Upper lobe of left lung (tissue), 6 donors: ENCODE results near the gene ZNF552. TPM values are rescaled to one million over a fixed set of nuclear protein-coding genes. Genes with fewer than 3 reads are reported as not detected.
"Not testable (repeated sequence)": the region's sequence is repeated elsewhere in the genome, so short reads cannot be mapped to it uniquely, and the experiment has no call there.

ENCODE experiments used
- ATAC-seq, 2 donors: fragments of 200-7000 bp; cut with Tn5 transposase; one replicate each; pipeline ENCODE4 v1.9.1; 2022; ENCODE audit warnings: mild to moderate bottlenecking in 2 of 2, moderate library complexity in 2 of 2; ENCODE audit not compliant: low FRiP score in 2 of 2
- DNase-seq, 2 donors: peaks; one replicate each; pipeline ENCODE4 v3.0.0-alpha.2; 2019 to 2020
- H3K27ac ChIP-seq, 4 donors: fragments of 200-600 bp; sonication (generic); one replicate each; pipeline ENCODE4 v1.5.1; 2016 to 2019
- H3K27me3 ChIP-seq, 4 donors: fragments of 200-600 bp; sonication (generic); one replicate each; pipeline ENCODE4 v1.5.1; 2017 to 2019
- H3K36me3 ChIP-seq, 4 donors: fragments of 200-600 bp; sonication (generic); one replicate each; pipeline ENCODE4 v1.5.1; 2016 to 2019
- H3K4me1 ChIP-seq, 4 donors: fragments of 200-600 bp; sonication (generic); one replicate each; pipeline ENCODE4 v1.5.1; 2018 to 2019
- H3K4me3 ChIP-seq, 4 donors: fragments of 200-600 bp; sonication (generic); one replicate each; pipeline ENCODE4 v1.5.1; 2017 to 2019; ENCODE audit warnings: mild to moderate bottlenecking in 2 of 4, moderate library complexity in 1 of 4
- H3K9me3 ChIP-seq, 4 donors: fragments of 200-600 bp; sonication (generic); one replicate each; pipeline ENCODE4 v1.5.1; 2018 to 2019
- EP300 ChIP-seq, 4 donors: sonication (generic); formaldehyde crosslinking; IDR thresholded peaks; one replicate each; pipeline ENCODE4 v1.5.1; 2017; ENCODE audit warnings: antibody characterized with exemption in 4 of 4, control low read depth in 2 of 4
- POLR2A ChIP-seq, 4 donors: fragments of 450-650 bp; IDR thresholded peaks; one replicate each; pipeline ENCODE4 v1.5.1; 2016 to 2017; ENCODE audit warnings: antibody characterized with exemption in 4 of 4, mild to moderate bottlenecking in 2 of 4
- POLR2AphosphoS5 ChIP-seq, 2 donors: sonication (generic); formaldehyde crosslinking; IDR thresholded peaks; one replicate each; pipeline ENCODE4 v1.5.1; 2017; ENCODE audit warnings: antibody characterized with exemption in 2 of 2
- WGBS, 2 donors: methylation state at CpG; one replicate each; pipeline ENCODE4 v1.1.5; 2017 to 2018; 5-methylcytosine and 5-hydroxymethylcytosine counted together
- total RNA-seq, 6 donors: library from RNA; depleted of rRNA in 4 of 6; stranded (reverse); fragments of >200 nt in 4 of 6; gene quantifications; one replicate each; pipeline versions ENCODE4 v1.1.0 to v1.2.1, GENCODE V29; 2016 to 2021
- TF ChIP-seq, protein P1 (sequence below), 6 experiments: fragments of 450-650 bp in 4 of 6; fragments of 200-600 bp in 2 of 6; sonication (generic) in 2 of 6; IDR thresholded peaks; one replicate each; pipeline ENCODE4 v1.5.1; 2016 to 2019; ENCODE audit warnings: antibody characterized with exemption in 6 of 6
- donor health status: DM: no; HTN: no; CAD: no; lungs with moderate emphysema.
- donor health status: DM: no; HTN: yes; CAD: no; lungs with severe emphysema.

The ZNF552 gene
- total RNA-seq = 10 to 100 TPM; 12.1 to 68.1 (median 21.0) TPM

- WGBS, 2 donors = 0 to 1% methylated on average over 27 to 47 of the region's 50 CpGs
- peak within 1 kb of the TSS; percentile 73 to 89 (median 83) for H3K27ac ChIP-seq
- peak within 1 kb of the TSS; percentile 30 to 84 (median 76) for H3K4me3 ChIP-seq
- H3K27me3 ChIP-seq = no peaks in the 10 kb centered on the region
- peak; percentile 87 to 91 for DNase-seq
- H3K4me1 ChIP-seq = peaks cover 22 to 37% (median 25%) of the 10 kb centered on the region in 4 donors
- H3K36me3 ChIP-seq = peaks cover 0 to 25% (median 5%) of the 10 kb centered on the region in 4 donors
- TF ChIP-seq, protein P1, sequence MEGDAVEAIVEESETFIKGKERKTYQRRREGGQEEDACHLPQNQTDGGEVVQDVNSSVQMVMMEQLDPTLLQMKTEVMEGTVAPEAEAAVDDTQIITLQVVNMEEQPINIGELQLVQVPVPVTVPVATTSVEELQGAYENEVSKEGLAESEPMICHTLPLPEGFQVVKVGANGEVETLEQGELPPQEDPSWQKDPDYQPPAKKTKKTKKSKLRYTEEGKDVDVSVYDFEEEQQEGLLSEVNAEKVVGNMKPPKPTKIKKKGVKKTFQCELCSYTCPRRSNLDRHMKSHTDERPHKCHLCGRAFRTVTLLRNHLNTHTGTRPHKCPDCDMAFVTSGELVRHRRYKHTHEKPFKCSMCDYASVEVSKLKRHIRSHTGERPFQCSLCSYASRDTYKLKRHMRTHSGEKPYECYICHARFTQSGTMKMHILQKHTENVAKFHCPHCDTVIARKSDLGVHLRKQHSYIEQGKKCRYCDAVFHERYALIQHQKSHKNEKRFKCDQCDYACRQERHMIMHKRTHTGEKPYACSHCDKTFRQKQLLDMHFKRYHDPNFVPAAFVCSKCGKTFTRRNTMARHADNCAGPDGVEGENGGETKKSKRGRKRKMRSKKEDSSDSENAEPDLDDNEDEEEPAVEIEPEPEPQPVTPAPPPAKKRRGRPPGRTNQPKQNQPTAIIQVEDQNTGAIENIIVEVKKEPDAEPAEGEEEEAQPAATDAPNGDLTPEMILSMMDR (IDR thresholded peaks at IDR 0.05) = no peak
- TF ChIP-seq POLR2AphosphoS5 (IDR thresholded peaks at IDR 0.05) (peak; percentile 75 to 93), POLR2A (IDR thresholded peaks at IDR 0.05) (peak in 3 of 4 donors; percentile 78 to 92 (median 85))
- no peaks in the 10 kb centered on the region for H3K9me3 ChIP-seq
- peak; percentile 96 for ATAC-seq
Observed at GRCh38 chr19:57814505-57815246, at the start of gene ZNF552. TSS of gene ZNF552 (minus strand) at chr19:57814913. CDS start at chr19:57814743, 170 bp downstream.

- not testable (repeated sequence) for H3K4me3 ChIP-seq, DNase-seq, H3K27ac ChIP-seq, H3K27me3 ChIP-seq, ATAC-seq, H3K4me1 ChIP-seq
- WGBS, 2 donors = 87 to 97% methylated on average over 3 of the region's 3 CpGs
- peaks cover 23 to 81% (median 64%) of the 10 kb centered on the region in 4 donors for H3K9me3 ChIP-seq
- peaks cover 27 to 97% (median 83%) of the 10 kb centered on the region in 4 donors for H3K36me3 ChIP-seq
Observed at GRCh38 chr19:57862351-57862750, 47.6 kb upstream of the ZNF552 start.

DNA sequence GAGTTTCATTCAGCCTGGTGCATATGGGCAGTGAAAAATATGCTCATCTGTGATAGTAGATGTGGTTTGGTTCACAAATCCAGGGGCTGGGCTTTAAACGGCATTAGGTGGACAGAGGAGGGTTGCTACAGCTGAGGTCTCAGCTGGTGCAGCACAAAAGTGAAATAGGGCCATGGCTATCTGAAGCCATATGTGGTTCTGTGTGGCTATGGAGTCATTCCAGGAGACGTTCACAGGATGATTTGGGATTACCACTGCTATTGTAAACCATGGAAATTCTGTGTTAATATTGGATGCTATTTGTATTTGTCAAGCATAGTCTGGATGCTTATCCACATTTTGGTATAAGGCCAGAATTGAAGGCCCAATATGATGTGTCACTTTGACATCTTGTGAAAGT is 39.4 kb upstream of the ZNF552 start:
- not testable (repeated sequence) for ATAC-seq, H3K27me3 ChIP-seq, DNase-seq, H3K27ac ChIP-seq, H3K4me3 ChIP-seq
- WGBS, 2 donors = 86 to 89% methylated on average over 2 of the region's 2 CpGs
- peaks cover 0 to 23% (median 7%) of the 10 kb centered on the region in 4 donors for H3K9me3 ChIP-seq
- H3K4me1 ChIP-seq = peaks cover 8 to 17% (median 10%) of the 10 kb centered on the region in 4 donors
- peaks cover 3 to 57% (median 35%) of the 10 kb centered on the region in 4 donors for H3K36me3 ChIP-seq

GRCh38 chr19:57851812-57852603 is 37.3 kb upstream of the ZNF552 start:
- not testable (repeated sequence) for ATAC-seq, H3K27ac ChIP-seq, H3K4me3 ChIP-seq, DNase-seq, H3K27me3 ChIP-seq
- WGBS, 2 donors = 82 to 86% methylated on average over 4 of the region's 6 CpGs
- peaks cover 3 to 39% (median 21%) of the 10 kb centered on the region in 4 donors for H3K36me3 ChIP-seq
- H3K4me1 ChIP-seq = peaks cover 8 to 17% (median 10%) of the 10 kb centered on the region in 4 donors
- H3K9me3 ChIP-seq = peaks cover 0 to 14% (median under 1%) of the 10 kb centered on the region in 4 donors

GRCh38 chr19:57850553-57851017 is 35.9 kb upstream of the ZNF552 start:
- H3K4me1 ChIP-seq = peaks cover 8 to 17% (median 10%) of the 10 kb centered on the region in 4 donors
- WGBS, 2 donors = 22 to 25% methylated on average over 11 of the region's 11 CpGs
- H3K36me3 ChIP-seq = peaks cover under 1 to 24% (median 12%) of the 10 kb centered on the region in 4 donors
- H3K27me3 ChIP-seq = no peaks in the 10 kb centered on the region
- no peak for DNase-seq
- H3K4me3 ChIP-seq = peak overlapping the region; percentile 76 to 86 (median 82)
- TF ChIP-seq EP300 (IDR thresholded peaks at IDR 0.05) = no peak
- no peak for TF ChIP-seq POLR2AphosphoS5 (IDR thresholded peaks at IDR 0.05)
- no peak for TF ChIP-seq POLR2A (IDR thresholded peaks at IDR 0.05)
- TF ChIP-seq, protein P1 (IDR thresholded peaks at IDR 0.05) = no peak
- H3K27ac ChIP-seq = peak overlapping the region in 1 of 4 donors; percentile 84
- no peak for ATAC-seq
- H3K9me3 ChIP-seq = peaks cover 0 to 14% (median 0%) of the 10 kb centered on the region in 4 donors
